ENCODE measurements around the gene SNAP47. TPM values are rescaled to one million over a fixed set of nuclear protein-coding genes. Genes with fewer than 3 reads are reported as not detected.

Gene SNAP47
- total and polyA plus RNA-seq, 9 of the 15 experiments (the other 6 are each of a cell fraction or from before 2014, with no cell fraction given) = 2.5 to 41.3 (median 32.6) TPM

GRCh38 chr1:227734856-227735538, at the start of gene SNAP47, which contains the start of gene JMJD4 (continued):
- TF ChIP-seq, protein P1, sequence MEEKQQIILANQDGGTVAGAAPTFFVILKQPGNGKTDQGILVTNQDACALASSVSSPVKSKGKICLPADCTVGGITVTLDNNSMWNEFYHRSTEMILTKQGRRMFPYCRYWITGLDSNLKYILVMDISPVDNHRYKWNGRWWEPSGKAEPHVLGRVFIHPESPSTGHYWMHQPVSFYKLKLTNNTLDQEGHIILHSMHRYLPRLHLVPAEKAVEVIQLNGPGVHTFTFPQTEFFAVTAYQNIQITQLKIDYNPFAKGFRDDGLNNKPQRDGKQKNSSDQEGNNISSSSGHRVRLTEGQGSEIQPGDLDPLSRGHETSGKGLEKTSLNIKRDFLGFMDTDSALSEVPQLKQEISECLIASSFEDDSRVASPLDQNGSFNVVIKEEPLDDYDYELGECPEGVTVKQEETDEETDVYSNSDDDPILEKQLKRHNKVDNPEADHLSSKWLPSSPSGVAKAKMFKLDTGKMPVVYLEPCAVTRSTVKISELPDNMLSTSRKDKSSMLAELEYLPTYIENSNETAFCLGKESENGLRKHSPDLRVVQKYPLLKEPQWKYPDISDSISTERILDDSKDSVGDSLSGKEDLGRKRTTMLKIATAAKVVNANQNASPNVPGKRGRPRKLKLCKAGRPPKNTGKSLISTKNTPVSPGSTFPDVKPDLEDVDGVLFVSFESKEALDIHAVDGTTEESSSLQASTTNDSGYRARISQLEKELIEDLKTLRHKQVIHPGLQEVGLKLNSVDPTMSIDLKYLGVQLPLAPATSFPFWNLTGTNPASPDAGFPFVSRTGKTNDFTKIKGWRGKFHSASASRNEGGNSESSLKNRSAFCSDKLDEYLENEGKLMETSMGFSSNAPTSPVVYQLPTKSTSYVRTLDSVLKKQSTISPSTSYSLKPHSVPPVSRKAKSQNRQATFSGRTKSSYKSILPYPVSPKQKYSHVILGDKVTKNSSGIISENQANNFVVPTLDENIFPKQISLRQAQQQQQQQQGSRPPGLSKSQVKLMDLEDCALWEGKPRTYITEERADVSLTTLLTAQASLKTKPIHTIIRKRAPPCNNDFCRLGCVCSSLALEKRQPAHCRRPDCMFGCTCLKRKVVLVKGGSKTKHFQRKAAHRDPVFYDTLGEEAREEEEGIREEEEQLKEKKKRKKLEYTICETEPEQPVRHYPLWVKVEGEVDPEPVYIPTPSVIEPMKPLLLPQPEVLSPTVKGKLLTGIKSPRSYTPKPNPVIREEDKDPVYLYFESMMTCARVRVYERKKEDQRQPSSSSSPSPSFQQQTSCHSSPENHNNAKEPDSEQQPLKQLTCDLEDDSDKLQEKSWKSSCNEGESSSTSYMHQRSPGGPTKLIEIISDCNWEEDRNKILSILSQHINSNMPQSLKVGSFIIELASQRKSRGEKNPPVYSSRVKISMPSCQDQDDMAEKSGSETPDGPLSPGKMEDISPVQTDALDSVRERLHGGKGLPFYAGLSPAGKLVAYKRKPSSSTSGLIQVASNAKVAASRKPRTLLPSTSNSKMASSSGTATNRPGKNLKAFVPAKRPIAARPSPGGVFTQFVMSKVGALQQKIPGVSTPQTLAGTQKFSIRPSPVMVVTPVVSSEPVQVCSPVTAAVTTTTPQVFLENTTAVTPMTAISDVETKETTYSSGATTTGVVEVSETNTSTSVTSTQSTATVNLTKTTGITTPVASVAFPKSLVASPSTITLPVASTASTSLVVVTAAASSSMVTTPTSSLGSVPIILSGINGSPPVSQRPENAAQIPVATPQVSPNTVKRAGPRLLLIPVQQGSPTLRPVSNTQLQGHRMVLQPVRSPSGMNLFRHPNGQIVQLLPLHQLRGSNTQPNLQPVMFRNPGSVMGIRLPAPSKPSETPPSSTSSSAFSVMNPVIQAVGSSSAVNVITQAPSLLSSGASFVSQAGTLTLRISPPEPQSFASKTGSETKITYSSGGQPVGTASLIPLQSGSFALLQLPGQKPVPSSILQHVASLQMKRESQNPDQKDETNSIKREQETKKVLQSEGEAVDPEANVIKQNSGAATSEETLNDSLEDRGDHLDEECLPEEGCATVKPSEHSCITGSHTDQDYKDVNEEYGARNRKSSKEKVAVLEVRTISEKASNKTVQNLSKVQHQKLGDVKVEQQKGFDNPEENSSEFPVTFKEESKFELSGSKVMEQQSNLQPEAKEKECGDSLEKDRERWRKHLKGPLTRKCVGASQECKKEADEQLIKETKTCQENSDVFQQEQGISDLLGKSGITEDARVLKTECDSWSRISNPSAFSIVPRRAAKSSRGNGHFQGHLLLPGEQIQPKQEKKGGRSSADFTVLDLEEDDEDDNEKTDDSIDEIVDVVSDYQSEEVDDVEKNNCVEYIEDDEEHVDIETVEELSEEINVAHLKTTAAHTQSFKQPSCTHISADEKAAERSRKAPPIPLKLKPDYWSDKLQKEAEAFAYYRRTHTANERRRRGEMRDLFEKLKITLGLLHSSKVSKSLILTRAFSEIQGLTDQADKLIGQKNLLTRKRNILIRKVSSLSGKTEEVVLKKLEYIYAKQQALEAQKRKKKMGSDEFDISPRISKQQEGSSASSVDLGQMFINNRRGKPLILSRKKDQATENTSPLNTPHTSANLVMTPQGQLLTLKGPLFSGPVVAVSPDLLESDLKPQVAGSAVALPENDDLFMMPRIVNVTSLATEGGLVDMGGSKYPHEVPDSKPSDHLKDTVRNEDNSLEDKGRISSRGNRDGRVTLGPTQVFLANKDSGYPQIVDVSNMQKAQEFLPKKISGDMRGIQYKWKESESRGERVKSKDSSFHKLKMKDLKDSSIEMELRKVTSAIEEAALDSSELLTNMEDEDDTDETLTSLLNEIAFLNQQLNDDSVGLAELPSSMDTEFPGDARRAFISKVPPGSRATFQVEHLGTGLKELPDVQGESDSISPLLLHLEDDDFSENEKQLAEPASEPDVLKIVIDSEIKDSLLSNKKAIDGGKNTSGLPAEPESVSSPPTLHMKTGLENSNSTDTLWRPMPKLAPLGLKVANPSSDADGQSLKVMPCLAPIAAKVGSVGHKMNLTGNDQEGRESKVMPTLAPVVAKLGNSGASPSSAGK (IDR thresholded peaks at IDR 0.05) = no peak; the same call in 1 of the 2 replicates
- TF ChIP-seq TBP (optimal IDR thresholded peaks at IDR 0.05; ENCODE audit: low read depth, low read length) = peak; percentile 79
- peak; percentile 60; the same call in 1 of the 2 replicates for TF ChIP-seq ARID3B (CRISPR knock-in tag; IDR thresholded peaks at IDR 0.05; ENCODE audit: borderline replicate concordance)
- TF ChIP-seq COPS2 (conservative IDR thresholded peaks at IDR 0.05) = no peak
- peak; percentile 93 for TF ChIP-seq SIN3B (IDR thresholded peaks at IDR 0.05; ENCODE audit: low read depth)
- no peak for TF ChIP-seq NR4A1 (CRISPR knock-in tag; IDR thresholded peaks at IDR 0.05)
- peak; percentile 72 for TF ChIP-seq NR4A1 (tag; IDR thresholded peaks at IDR 0.05)
- TF ChIP-seq, protein P2, sequence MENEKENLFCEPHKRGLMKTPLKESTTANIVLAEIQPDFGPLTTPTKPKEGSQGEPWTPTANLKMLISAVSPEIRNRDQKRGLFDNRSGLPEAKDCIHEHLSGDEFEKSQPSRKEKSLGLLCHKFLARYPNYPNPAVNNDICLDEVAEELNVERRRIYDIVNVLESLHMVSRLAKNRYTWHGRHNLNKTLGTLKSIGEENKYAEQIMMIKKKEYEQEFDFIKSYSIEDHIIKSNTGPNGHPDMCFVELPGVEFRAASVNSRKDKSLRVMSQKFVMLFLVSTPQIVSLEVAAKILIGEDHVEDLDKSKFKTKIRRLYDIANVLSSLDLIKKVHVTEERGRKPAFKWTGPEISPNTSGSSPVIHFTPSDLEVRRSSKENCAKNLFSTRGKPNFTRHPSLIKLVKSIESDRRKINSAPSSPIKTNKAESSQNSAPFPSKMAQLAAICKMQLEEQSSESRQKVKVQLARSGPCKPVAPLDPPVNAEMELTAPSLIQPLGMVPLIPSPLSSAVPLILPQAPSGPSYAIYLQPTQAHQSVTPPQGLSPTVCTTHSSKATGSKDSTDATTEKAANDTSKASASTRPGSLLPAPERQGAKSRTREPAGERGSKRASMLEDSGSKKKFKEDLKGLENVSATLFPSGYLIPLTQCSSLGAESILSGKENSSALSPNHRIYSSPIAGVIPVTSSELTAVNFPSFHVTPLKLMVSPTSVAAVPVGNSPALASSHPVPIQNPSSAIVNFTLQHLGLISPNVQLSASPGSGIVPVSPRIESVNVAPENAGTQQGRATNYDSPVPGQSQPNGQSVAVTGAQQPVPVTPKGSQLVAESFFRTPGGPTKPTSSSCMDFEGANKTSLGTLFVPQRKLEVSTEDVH (IDR thresholded peaks at IDR 0.05; ENCODE audit: low read depth, partially characterized antibody) = peak; percentile 87
- peak; percentile 69 for TF ChIP-seq FOXJ2 (tag; IDR thresholded peaks at IDR 0.05)
- TF ChIP-seq RBM39 (optimal IDR thresholded peaks at IDR 0.05; ENCODE audit: low read depth, low read length) = no peak
- TF ChIP-seq LARP7 (IDR thresholded peaks at IDR 0.05) = no peak
- TF ChIP-seq ZBED1 (IDR thresholded peaks at IDR 0.05) = 0 out of 2 replicates have a peak, but pooled peaks have one; percentile 36
- TF ChIP-seq ERF (CRISPR knock-in tag; IDR thresholded peaks at IDR 0.05) = peak; percentile 85; the same call in 1 of the 2 replicates
